SJCRH30 (cell line): ENCODE data around the gene PPP2R2C. TPM values are rescaled to one million over a fixed set of nuclear protein-coding genes. Genes with fewer than 3 reads are reported as not detected.

Experiments
- DNase-seq, 2 experiments: peaks; one replicate each; pipeline ENCODE4 v3.0.0-alpha.2; 2015 to 2020
- H3K27ac ChIP-seq: fragments of 250-450 bp; sonication (Bioruptor Pico); 2 replicates; pipeline ENCODE4 v1.5.1; 2020; ENCODE audit warnings: mild to moderate bottlenecking, moderate library complexity
- H3K27me3 ChIP-seq: fragments of 250-450 bp; sonication (Bioruptor Pico); 2 replicates; pipeline ENCODE4 v1.5.1; 2020; ENCODE audit warnings: mild to moderate bottlenecking, moderate library complexity
- H3K36me3 ChIP-seq: fragments of 250-450 bp; sonication (Bioruptor Pico); 2 replicates; pipeline ENCODE4 v1.5.1; 2020; ENCODE audit warnings: mild to moderate bottlenecking, moderate library complexity
- H3K4me1 ChIP-seq: fragments of 250-450 bp; sonication (Bioruptor Pico); 2 replicates; pipeline ENCODE4 v1.5.1; 2020; ENCODE audit warnings: mild to moderate bottlenecking, moderate library complexity
- H3K4me3 ChIP-seq: fragments of 250-450 bp; sonication (Bioruptor Pico); 2 replicates; pipeline ENCODE4 v1.5.1; 2020; ENCODE audit warnings: mild to moderate bottlenecking, moderate library complexity
- H3K9me3 ChIP-seq: fragments of 250-450 bp; sonication (Bioruptor Pico); replicated peaks from 2 replicates; pipeline ENCODE4 v1.5.1; 2020; ENCODE audit warnings: mild to moderate bottlenecking, moderate library complexity
- total RNA-seq: library from RNA; depleted of rRNA; stranded (reverse); fragments of >200 nt; shearing (Covaris generic); gene quantifications from 2 replicates; pipeline ENCODE4 v1.2.3, GENCODE V29; 2014

PPP2R2C gene
- total RNA-seq, 1 experiment from 2014 or later: not detected

DNA sequence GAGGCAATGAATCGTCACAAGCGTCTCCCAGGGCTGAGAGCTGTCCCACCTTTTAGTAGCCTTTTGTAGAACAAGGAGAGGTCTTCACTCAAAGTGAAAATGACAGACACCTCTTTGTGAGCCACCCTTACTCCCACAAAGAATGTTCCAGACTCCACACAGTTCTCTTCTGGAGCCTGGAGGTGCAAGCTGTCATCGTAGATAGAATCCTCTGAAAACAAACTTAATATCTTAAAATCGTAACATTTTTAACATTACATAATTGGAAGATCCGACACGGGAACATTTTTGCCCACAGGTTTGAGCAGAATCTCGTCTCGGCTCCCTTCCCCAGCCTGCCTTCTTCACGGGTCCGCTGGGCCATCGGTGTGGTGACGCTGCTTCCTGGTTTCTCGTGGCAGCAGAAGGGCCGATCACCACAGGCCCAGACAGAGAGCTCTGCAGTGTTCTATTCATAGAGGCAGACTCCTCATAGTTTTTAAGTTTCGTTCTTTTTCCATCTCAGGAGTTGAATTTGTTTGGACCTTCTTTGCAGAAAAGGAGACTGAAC, 175.1 kb downstream of the PPP2R2C start:
- DNase-seq: no peak
- Histone ChIP-seq H3K27ac (no peak overlapping the region), H3K27me3 (no peaks in the 10 kb centered on the region)

DNA sequence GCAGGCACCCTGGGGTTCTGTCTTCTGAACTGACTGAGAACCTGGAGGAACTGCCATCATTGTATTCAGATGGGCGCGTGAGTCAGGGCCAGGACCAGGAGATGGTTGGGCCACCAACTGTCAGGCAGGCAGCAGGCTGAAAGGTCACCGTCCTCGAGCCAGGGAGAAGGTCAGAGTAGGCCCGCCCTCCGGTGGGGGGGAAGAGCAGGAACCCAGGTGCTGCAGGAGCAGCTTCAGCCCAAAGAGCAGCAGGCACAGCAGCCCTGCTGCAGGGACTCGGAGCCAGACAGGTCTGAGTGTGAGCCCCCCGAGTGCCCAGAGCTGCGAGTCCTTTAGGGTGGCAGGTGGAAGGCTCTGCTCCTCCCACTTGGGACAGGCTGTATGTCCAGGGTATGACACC, 176.4 kb downstream of the PPP2R2C start:
- H3K4me1 ChIP-seq: no peaks in the 10 kb centered on the region
- H3K27ac ChIP-seq: no peak overlapping the region
- H3K36me3 ChIP-seq: no peaks in the 10 kb centered on the region; the same call in none of the 2 replicates
- H3K9me3 ChIP-seq: no peaks in the 10 kb centered on the region
- no peak overlapping the region for H3K4me3 ChIP-seq
- DNase-seq: no peak
- no peaks in the 10 kb centered on the region for H3K27me3 ChIP-seq

More for the DNA sequence above, 175.1 kb downstream of the PPP2R2C start:
- peaks cover 4% of the 10 kb centered on the region for H3K36me3 ChIP-seq
- H3K4me1 ChIP-seq: no peaks in the 10 kb centered on the region
- no peaks in the 10 kb centered on the region for H3K9me3 ChIP-seq
- H3K4me3 ChIP-seq: no peak overlapping the region

GRCh38 chr4:6295495-6295894, 176.9 kb downstream of the PPP2R2C start:
- H3K4me3 ChIP-seq: no peak overlapping the region
- no peaks in the 10 kb centered on the region for H3K27me3 ChIP-seq
- no peaks in the 10 kb centered on the region for H3K4me1 ChIP-seq
- no peak for DNase-seq
- no peaks in the 10 kb centered on the region; the same call in 1 of the 2 replicates for H3K36me3 ChIP-seq
- H3K9me3 ChIP-seq: no peaks in the 10 kb centered on the region
- H3K27ac ChIP-seq: no peak overlapping the region

DNA sequence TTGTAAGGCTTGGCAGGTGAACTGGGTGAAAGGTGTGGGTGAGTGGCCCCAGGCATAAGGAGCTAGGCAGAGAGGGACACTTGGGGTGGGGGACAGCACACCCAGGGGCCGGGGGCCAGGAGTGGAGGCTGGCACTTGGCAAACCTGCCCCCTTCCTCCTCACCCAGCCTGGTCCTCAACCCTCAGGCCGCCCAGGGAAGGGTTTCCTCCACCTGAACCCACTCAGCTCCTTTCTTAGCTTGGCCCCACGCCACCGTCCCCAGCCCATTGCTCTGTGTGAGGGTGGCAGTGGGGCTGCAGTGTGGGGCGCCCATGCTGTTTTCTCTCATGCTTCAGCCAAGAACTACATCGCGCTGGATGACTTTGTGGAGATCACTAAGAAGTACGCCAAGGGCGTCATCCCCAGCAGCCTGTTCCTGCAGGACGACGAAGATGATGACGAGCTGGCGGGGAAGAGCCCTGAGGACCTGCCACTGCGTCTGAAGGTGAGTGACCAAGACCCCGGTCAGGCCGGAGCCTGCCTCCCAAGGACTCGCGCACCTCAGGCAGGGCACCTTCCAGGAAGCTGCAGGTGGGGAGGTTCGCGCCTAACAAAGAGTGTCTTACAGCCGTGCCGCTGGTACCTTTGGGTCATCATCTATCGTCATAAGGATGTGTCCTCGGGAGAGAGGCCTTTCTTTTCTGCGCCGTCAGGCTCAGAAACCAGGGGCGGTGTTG, 177.6 kb downstream of the PPP2R2C start:
- no peak for DNase-seq
- H3K4me3 ChIP-seq: no peak overlapping the region
- no peaks in the 10 kb centered on the region for H3K9me3 ChIP-seq
- H3K27me3 ChIP-seq: no peaks in the 10 kb centered on the region
- H3K27ac ChIP-seq: no peak overlapping the region
- H3K4me1 ChIP-seq: no peaks in the 10 kb centered on the region
- H3K36me3 ChIP-seq: no peaks in the 10 kb centered on the region; the same call in 1 of the 2 replicates

- Histone ChIP-seq H3K27ac (no peak overlapping the region), H3K9me3 (no peaks in the 10 kb centered on the region), H3K4me3 (no peak overlapping the region), H3K27me3 (no peaks in the 10 kb centered on the region), H3K4me1 (no peaks in the 10 kb centered on the region), H3K36me3 (no peaks in the 10 kb centered on the region; the same call in 1 of the 2 replicates)
- DNase-seq: no peak
Observed at GRCh38 chr4:6293661-6294060, 178.8 kb downstream of the PPP2R2C start.

DNA sequence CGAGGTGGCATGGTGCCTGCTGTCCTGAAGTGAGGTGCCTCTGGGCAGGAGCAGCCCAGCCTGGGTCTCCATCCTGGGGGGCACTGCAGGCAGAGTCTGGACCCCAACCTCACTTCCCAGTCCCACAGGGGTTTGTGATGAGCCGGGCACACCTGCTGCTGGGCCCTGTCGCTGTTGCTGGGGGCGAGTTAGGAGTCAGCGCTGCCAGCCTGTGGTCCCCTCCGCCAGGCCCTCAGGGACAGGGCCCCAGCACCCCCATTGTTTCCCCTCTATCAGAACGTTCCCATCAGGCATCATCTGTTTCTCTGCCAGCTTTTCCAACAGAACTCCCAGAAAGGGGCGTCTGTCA, 179.3 kb downstream of the PPP2R2C start:
- no peaks in the 10 kb centered on the region; the same call in 1 of the 2 replicates for H3K36me3 ChIP-seq
- DNase-seq: no peak

DNA sequence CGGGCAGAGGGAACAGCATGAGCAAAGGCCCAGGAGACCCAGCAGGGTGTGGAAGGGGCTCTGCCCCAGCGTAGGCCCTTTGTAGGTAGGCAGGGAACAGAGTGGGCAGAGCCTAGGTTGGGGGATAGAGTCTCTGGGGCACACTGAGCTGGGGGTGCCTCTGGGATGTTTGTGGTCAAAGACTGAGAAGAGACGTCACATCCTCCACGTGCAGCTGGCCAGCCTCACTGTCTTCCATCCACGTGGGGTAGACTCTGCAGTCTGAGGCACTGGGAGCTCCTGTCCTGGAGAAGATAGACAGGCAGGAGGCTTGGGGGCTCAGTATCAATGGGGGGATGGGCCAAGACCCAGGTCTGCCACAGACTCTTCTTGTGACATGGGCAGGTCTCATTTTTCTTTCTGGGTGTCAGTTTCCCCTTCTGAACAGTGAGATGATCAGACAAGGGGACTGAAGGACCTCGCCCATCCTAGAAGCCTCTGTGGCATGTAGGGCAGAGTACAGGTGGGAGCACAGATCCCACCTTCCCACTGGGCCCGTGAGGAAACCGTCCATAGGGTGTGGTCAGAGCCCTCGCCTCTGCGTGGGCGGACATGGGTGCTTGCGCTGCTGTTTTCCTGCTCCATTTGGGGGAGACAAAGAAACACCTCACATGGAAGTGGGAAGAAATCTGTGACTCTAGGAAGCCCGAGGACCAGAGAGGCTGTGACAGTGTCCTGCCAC, 179.9 kb downstream of the PPP2R2C start:
- Histone ChIP-seq H3K4me1 (no peaks in the 10 kb centered on the region), H3K27me3 (no peaks in the 10 kb centered on the region), H3K4me3 (no peak overlapping the region), H3K36me3 (no peaks in the 10 kb centered on the region; the same call in 1 of the 2 replicates), H3K27ac (no peak overlapping the region), H3K9me3 (no peaks in the 10 kb centered on the region)
- DNase-seq: no peak

More for the DNA sequence above, 179.3 kb downstream of the PPP2R2C start:
- H3K4me3 ChIP-seq: no peak overlapping the region
- H3K9me3 ChIP-seq: no peaks in the 10 kb centered on the region
- no peaks in the 10 kb centered on the region for H3K27me3 ChIP-seq
- H3K4me1 ChIP-seq: no peaks in the 10 kb centered on the region
- H3K27ac ChIP-seq: no peak overlapping the region

- Histone ChIP-seq H3K36me3 (no peaks in the 10 kb centered on the region), H3K4me1 (no peaks in the 10 kb centered on the region), H3K9me3 (no peaks in the 10 kb centered on the region), H3K27me3 (no peaks in the 10 kb centered on the region), H3K4me3 (no peak overlapping the region), H3K27ac (no peak overlapping the region)
- no peak for DNase-seq
Observed at GRCh38 chr4:6291784-6292297, 180.6 kb downstream of the PPP2R2C start.

DNA sequence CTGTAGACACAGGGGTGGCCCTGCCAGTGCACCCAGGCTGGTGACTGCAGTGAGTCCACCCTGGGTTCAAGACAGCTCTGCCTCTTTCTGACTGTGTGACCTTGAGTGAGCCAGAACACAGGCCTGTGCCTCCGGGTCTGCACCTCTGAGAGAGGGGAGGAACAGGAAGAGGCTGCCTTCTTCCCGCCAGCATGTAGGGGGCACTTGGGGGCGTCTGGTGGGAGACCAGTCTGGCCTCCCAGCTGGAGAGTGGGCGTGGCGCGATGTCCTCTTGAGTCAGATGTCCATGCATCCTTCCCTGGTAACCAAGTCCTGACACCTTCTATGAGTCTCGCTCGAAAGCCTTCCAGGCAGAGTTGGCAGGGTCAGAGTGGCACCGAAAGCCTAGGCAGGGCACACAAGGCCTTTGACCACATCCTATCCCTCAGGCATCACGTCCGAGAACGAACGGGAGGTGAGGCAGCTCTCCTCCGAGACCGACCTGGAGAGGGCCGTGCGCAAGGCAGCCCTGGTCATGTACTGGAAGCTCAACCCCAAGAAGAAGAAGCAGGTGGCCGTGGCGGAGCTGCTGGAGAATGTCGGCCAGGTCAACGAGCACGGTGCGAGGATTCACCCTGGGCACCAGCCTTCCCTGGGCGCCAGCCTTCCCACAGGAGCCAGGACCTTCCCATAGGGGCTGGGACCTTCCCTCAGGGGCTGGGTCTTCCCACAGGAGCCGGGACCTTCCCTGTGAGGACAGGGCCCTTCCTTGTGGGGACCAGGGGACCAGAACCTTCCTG, 181.5 kb downstream of the PPP2R2C start:
- Histone ChIP-seq H3K36me3 (no peaks in the 10 kb centered on the region), H3K27ac (no peak overlapping the region), H3K4me1 (no peaks in the 10 kb centered on the region), H3K4me3 (no peak overlapping the region), H3K9me3 (no peaks in the 10 kb centered on the region), H3K27me3 (no peaks in the 10 kb centered on the region)
- DNase-seq: no peak

- H3K4me3 ChIP-seq: no peak overlapping the region
- DNase-seq: no peak
- no peaks in the 10 kb centered on the region for H3K27me3 ChIP-seq
- H3K9me3 ChIP-seq: no peaks in the 10 kb centered on the region
- H3K36me3 ChIP-seq: no peaks in the 10 kb centered on the region
- H3K27ac ChIP-seq: no peak overlapping the region
- H3K4me1 ChIP-seq: no peaks in the 10 kb centered on the region
Observed at GRCh38 chr4:6290256-6290655, 182.2 kb downstream of the PPP2R2C start.

- H3K9me3 ChIP-seq: no peaks in the 10 kb centered on the region
- no peak overlapping the region for H3K4me3 ChIP-seq
- H3K36me3 ChIP-seq: no peaks in the 10 kb centered on the region
- H3K27ac ChIP-seq: no peak overlapping the region
- no peaks in the 10 kb centered on the region for H3K27me3 ChIP-seq
- H3K4me1 ChIP-seq: no peaks in the 10 kb centered on the region
- no peak for DNase-seq
Observed at GRCh38 chr4:6288871-6289270, 183.5 kb downstream of the PPP2R2C start.

DNA sequence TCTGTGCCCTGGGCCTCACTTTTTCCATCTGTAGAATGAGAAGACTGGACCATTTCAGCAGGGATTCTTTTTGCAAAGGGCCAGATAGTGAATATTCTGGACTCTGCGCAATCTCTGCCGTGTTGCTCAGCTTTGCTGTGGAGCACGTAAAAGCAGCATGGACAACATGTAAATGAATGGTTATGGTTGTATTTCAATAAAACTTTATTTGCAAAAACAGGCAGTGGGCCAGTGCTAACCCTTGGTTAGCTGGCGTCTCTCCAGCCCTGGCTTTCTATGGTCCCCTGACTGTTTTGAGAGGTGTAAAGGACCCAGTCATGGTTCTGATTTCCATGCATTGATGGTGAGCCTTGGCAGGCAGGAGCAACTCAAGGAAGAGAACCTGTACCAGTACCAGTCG, 184.1 kb downstream of the PPP2R2C start:
- H3K4me3 ChIP-seq: no peak overlapping the region
- no peaks in the 10 kb centered on the region for H3K4me1 ChIP-seq
- no peak for DNase-seq
- H3K27ac ChIP-seq: no peak overlapping the region
- H3K36me3 ChIP-seq: no peaks in the 10 kb centered on the region
- no peaks in the 10 kb centered on the region for H3K9me3 ChIP-seq
- H3K27me3 ChIP-seq: no peaks in the 10 kb centered on the region

GRCh38 chr4:6287017-6287788, 185.2 kb downstream of the PPP2R2C start:
- H3K4me1 ChIP-seq: no peaks in the 10 kb centered on the region; the same call in 1 of the 2 replicates
- H3K36me3 ChIP-seq: no peaks in the 10 kb centered on the region
- no peaks in the 10 kb centered on the region for H3K9me3 ChIP-seq
- DNase-seq: no peak
- H3K4me3 ChIP-seq: no peak overlapping the region
- no peak overlapping the region for H3K27ac ChIP-seq
- H3K27me3 ChIP-seq: no peaks in the 10 kb centered on the region

GRCh38 chr4:6283282-6283681, 189.1 kb downstream of the PPP2R2C start:
- H3K36me3 ChIP-seq: no peaks in the 10 kb centered on the region
- no peaks in the 10 kb centered on the region; the same call in 1 of the 2 replicates for H3K4me1 ChIP-seq
- no peak overlapping the region for H3K27ac ChIP-seq
- no peaks in the 10 kb centered on the region for H3K9me3 ChIP-seq
- no peak for DNase-seq
- no peaks in the 10 kb centered on the region for H3K27me3 ChIP-seq
- no peak overlapping the region for H3K4me3 ChIP-seq
